Neural cell (in vitro differentiated cells): Measurements from ENCODE around the gene KIRREL3.

ENCODE experiments used
- POLR2AphosphoS5 ChIP-seq: IDR thresholded peaks from 2 replicates; pipeline ENCODE4 v1.6.1; 2012
- SMC3 ChIP-seq: fragments of 450-650 bp; conservative IDR thresholded peaks from 2 replicates; pipeline ENCODE4 v1.6.1; 2014; ENCODE audit warnings: antibody characterized with exemption, mild to moderate bottlenecking, moderate library complexity; ENCODE audit not compliant: poor library complexity
- TF ChIP-seq, protein P1 (sequence below): fragments of 450-650 bp; IDR thresholded peaks from 2 replicates; pipeline ENCODE4 v1.5.1; 2014; ENCODE audit warnings: antibody characterized with exemption, mild to moderate bottlenecking, moderate library complexity; ENCODE audit not compliant: poor library complexity, severe bottlenecking

DNA sequence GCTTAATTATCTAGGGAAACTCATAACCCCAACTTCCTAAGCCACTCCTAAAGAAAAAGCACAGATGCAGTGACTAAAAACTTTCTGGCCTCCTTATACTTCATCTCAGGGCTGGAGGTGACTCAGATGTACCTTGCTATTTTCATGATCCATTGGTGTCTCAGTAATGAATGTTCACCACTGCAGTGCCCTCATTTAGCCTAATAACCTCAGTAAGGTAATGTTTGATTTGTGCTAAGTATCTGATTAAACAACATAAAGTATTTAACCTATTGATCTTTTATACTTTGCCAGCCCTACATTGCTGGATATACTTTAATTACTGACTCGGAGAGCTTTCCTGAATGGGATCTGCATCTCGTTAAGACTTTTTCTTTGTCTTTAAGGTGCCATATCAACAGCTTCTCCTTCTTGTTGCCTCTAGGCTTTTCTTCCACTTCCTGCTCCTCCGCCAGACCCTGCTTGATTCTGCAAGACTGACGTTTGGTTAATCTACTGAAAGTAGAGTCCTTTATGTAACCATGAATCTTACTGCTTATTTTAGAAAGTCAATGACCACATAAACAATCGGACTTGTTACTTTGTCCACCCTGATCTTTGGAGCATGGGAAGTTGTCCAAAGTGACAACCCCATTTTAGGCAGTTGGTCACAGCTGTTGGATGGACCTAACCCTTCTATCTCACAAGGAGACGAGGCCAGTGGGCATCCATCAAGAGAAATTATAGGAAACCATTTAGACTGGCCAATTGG lies 342.1 kb downstream of the KIRREL3 start:
- TF ChIP-seq SMC3 (no peak), POLR2AphosphoS5 (no peak)
- TF ChIP-seq, protein P1, sequence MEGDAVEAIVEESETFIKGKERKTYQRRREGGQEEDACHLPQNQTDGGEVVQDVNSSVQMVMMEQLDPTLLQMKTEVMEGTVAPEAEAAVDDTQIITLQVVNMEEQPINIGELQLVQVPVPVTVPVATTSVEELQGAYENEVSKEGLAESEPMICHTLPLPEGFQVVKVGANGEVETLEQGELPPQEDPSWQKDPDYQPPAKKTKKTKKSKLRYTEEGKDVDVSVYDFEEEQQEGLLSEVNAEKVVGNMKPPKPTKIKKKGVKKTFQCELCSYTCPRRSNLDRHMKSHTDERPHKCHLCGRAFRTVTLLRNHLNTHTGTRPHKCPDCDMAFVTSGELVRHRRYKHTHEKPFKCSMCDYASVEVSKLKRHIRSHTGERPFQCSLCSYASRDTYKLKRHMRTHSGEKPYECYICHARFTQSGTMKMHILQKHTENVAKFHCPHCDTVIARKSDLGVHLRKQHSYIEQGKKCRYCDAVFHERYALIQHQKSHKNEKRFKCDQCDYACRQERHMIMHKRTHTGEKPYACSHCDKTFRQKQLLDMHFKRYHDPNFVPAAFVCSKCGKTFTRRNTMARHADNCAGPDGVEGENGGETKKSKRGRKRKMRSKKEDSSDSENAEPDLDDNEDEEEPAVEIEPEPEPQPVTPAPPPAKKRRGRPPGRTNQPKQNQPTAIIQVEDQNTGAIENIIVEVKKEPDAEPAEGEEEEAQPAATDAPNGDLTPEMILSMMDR, result no peak
